ENCODE data around the gene SLC30A5.
"Not testable (repeated sequence)": the region's sequence is repeated elsewhere in the genome, so short reads cannot be mapped to it uniquely, and the experiment has no call there.

SLC30A5 gene

DNA sequence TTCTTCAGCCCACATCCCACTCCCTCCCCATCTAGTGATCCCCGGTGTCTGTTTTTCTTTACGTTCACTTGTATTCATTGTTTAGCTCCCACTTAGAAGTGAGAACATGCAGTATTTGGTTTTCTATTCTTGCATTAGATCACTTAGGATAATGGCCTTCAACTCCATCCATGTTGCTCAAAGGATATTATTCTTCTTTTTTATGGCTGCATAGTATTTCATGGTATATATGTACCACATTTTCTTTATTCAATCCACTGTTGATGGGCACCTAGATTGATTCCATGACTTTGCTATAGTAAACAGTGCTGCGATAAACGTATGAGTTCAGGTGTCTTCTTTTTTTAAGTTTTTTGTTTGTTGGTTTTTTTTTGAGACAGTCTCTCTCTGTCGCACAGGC, 44.0 kb downstream of the SLC30A5 start:
- Mint-ChIP-seq H3K4me3 (no peak overlapping the region), H3K9me3 (peaks cover 6% of the 10 kb centered on the region), H3K36me3 (peaks cover 6% of the 10 kb centered on the region), H3K27me3 (no peaks in the 10 kb centered on the region), H3K4me1 (no peaks in the 10 kb centered on the region), H3K27ac (no peak overlapping the region)

GRCh38 chr5:69138766-69139165, 45.0 kb downstream of the SLC30A5 start:
- H3K27me3 Mint-ChIP-seq = no peaks in the 10 kb centered on the region

DNA sequence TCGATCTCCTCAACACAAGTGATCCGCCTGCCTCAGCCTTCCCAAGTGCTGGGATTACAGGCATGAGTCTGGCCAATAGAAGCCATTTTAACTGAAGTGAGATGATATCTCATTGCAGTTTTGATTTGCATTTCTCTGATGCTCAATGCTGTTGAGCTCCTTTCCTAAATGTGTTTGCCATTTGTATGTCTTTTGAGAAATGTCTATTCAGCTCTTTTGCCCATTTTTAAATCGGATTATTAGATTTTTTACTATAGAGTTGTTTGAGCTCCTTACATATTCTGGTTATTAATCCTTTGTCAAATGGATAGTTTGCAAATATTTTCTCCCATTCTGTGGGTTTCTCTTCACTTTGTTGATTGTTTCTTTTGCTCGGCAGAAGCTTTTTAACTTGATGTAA, 46.4 kb downstream of the SLC30A5 start:
- not testable (repeated sequence) for H3K4me1 Mint-ChIP-seq, H3K4me3 Mint-ChIP-seq

More at GRCh38 chr5:69138766-69139165, 45.0 kb downstream of the SLC30A5 start:
- H3K36me3 Mint-ChIP-seq = peaks cover 3% of the 10 kb centered on the region
- H3K4me1 Mint-ChIP-seq = no peaks in the 10 kb centered on the region
- no peak overlapping the region for H3K27ac Mint-ChIP-seq
- H3K9me3 Mint-ChIP-seq = peaks cover 6% of the 10 kb centered on the region
- no peak overlapping the region for H3K4me3 Mint-ChIP-seq

GRCh38 chr5:69140827-69141226, 47.0 kb downstream of the SLC30A5 start:
- H3K36me3 Mint-ChIP-seq = peaks cover 2% of the 10 kb centered on the region
- no peaks in the 10 kb centered on the region for H3K27me3 Mint-ChIP-seq
- H3K4me3 Mint-ChIP-seq = no peak overlapping the region
- peaks cover 6% of the 10 kb centered on the region for H3K9me3 Mint-ChIP-seq
- H3K27ac Mint-ChIP-seq = no peak overlapping the region
- H3K4me1 Mint-ChIP-seq = no peaks in the 10 kb centered on the region

More for the DNA sequence above, 46.4 kb downstream of the SLC30A5 start:
- H3K27ac Mint-ChIP-seq, H3K36me3 Mint-ChIP-seq, H3K27me3 Mint-ChIP-seq, H3K9me3 Mint-ChIP-seq: not testable (repeated sequence)

DNA sequence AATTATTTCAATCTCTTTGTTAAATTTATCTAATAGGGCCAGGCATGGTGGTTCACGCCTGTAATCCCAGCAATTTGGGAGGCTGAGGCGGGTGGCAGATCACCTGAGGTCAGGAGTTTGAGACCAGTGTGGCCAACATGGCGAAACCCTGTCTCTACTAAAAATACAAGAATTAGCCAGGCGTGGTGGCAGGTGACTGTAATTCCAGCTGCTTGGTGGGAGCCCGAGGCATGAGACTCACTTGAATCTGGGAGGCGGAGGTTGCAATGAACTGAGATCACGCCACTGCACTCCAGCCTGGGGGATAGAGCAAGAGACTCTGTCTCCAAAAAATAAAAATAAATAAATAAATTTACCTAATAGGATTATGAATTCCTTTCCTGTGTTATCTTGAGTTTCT, 54.8 kb downstream of the SLC30A5 start:
- not testable (repeated sequence) for H3K27ac Mint-ChIP-seq, H3K36me3 Mint-ChIP-seq, H3K27me3 Mint-ChIP-seq, H3K4me1 Mint-ChIP-seq, H3K4me3 Mint-ChIP-seq, H3K9me3 Mint-ChIP-seq

DNA sequence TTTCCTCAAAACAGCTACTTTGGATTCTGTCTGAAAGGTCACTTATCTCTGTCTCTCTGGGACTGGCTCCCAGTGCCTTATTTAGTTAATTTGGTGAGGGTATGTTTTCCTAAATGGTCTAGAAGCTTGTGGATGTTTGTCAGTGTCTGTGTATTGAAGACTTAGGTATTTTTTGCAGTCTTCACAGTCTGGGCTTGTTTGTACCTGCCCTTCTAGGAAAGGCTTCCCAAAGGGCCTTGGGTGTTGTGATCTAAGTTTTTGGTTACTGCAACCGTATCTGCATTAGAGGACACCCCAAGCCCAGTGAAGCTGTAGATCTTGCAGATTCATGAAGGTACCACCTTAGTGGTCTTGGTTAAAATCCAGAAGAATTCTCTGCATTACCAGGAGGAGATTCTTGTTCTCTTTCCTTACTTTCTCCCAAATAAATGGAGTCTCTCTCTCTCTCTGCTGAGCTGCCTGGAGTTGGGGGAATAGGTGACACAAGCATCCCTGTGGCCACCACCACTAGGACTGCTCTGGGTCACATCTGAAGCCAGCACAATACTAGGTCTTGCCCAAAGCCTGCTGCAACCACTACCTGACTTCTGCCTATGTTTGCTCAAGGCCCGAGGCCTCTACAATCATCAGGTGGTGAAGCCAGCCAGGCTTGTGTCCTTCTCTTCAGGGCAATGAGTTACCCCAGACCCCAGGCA, 55.3 kb downstream of the SLC30A5 start:
- Mint-ChIP-seq H3K36me3 (no peaks in the 10 kb centered on the region), H3K4me3 (no peak overlapping the region), H3K4me1 (no peaks in the 10 kb centered on the region), H3K9me3 (no peaks in the 10 kb centered on the region), H3K27ac (no peak overlapping the region), H3K27me3 (no peaks in the 10 kb centered on the region)

DNA sequence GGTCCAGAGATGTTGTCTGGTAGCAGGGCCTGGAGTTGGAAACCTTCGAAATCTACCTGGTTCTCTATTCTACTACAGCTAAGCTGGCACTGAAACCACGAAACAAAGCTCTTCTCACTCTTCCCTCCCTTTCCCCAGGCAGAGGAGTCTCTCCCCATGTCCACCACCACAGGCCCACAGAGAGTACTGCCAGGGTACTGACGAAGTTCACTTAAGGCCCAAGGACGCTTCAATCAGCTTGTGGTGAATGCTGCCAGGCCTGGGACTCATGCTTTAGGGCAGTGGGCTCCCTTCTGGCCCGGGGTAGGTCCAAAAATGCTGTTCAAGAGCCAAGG, 55.8 kb downstream of the SLC30A5 start:
- H3K9me3 Mint-ChIP-seq = no peaks in the 10 kb centered on the region
- no peaks in the 10 kb centered on the region for H3K27me3 Mint-ChIP-seq
- H3K4me3 Mint-ChIP-seq = no peak overlapping the region
- H3K27ac Mint-ChIP-seq = no peak overlapping the region
- no peaks in the 10 kb centered on the region for H3K36me3 Mint-ChIP-seq
- H3K4me1 Mint-ChIP-seq = no peaks in the 10 kb centered on the region

DNA sequence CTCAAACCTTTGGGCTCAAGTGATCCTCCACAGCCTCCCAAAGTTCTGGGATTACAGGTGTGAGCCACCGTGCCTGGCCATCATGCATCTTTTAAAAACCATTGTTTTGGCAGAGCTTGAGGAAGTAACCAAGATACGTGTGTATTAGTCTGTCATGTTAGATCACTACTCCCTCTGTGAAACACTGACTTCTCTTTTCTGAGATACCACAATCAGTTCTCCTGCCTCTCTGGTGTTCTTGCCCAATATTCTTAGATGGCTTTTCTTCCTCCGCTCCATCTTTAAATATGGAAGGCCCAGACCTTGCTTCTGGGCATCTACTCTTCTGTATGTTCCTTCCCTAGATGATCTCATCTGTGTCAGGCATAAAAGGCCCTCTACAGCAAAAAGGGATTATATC, 58.9 kb downstream of the SLC30A5 start:
- H3K4me1 Mint-ChIP-seq = no peaks in the 10 kb centered on the region
- H3K4me3 Mint-ChIP-seq = no peak overlapping the region
- no peak overlapping the region for H3K27ac Mint-ChIP-seq
- H3K27me3 Mint-ChIP-seq = no peaks in the 10 kb centered on the region
- no peaks in the 10 kb centered on the region for H3K36me3 Mint-ChIP-seq
- no peaks in the 10 kb centered on the region for H3K9me3 Mint-ChIP-seq

GRCh38 chr5:69156456-69156855, 62.6 kb downstream of the SLC30A5 start:
- Mint-ChIP-seq H3K36me3 (no peaks in the 10 kb centered on the region), H3K9me3 (no peaks in the 10 kb centered on the region), H3K4me3 (no peak overlapping the region), H3K27ac (no peak overlapping the region), H3K27me3 (no peaks in the 10 kb centered on the region), H3K4me1 (no peaks in the 10 kb centered on the region)

DNA sequence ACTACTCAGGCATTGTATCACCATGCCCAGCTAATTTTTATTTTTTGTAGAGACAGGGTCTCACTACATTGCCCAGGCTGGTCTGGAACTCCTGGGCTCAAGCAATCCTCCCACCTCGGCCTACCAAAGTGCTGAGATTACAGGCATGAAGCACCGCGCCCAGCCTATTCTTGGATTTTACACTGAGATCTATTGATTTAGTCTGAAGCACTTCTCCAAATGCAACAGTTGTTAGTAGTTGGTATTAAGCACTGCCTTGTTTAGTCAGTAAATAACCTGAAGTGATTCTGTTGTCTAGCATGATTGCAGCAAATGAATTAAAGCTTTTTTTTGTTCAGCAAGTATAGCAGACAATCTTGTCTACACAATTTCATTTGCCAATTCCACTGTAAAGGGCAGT, 64.2 kb downstream of the SLC30A5 start:
- no peaks in the 10 kb centered on the region for H3K4me1 Mint-ChIP-seq
- H3K27ac Mint-ChIP-seq = no peak overlapping the region
- no peaks in the 10 kb centered on the region for H3K27me3 Mint-ChIP-seq
- H3K4me3 Mint-ChIP-seq = no peak overlapping the region
- no peaks in the 10 kb centered on the region for H3K9me3 Mint-ChIP-seq
- no peaks in the 10 kb centered on the region for H3K36me3 Mint-ChIP-seq

- no peaks in the 10 kb centered on the region for H3K36me3 Mint-ChIP-seq
- H3K4me3 Mint-ChIP-seq = no peak overlapping the region
- H3K4me1 Mint-ChIP-seq = peaks cover 1% of the 10 kb centered on the region
Measured at GRCh38 chr5:69160651-69161050, 66.8 kb downstream of the SLC30A5 start.

DNA sequence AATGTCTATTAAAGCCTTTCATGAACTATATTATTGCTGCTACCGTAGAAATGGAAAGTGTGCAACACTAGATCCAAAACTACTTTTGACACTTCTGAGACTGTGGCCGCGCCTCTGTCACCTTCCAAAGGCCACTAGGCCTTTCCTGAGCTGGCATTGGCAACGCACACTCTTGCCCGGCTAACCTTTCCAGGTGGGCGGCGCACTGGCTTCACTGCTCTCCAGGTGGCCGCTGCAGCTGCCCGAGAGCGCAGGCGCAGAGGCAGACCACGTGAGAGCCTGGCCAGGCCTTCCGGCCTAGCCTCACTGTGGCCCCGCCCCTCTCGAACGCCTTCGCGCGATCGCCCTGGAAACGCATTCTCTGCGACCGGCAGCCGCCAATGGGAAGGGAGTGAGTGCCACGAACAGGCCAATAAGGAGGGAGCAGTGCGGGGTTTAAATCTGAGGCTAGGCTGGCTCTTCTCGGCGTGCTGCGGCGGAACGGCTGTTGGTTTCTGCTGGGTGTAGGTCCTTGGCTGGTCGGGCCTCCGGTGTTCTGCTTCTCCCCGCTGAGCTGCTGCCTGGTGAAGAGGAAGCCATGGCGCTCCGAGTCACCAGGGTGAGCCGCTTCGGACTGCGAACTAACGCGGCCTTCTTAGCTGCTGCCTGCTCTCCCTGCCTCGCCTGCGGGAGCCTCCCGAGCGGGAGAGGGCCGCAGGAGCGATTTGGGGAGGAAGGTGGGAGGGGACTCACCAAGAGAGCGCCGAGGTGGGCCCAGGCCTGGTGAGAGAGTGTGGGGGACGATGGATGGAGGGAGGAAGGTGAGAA, 73.1 kb downstream of the SLC30A5 start, which contains the start of gene CCNB1:
Gene CCNB1, plus strand, starts transcription at position 465 of the 807 bp plus-strand sequence. Its CDS starts 113 bp downstream, at position 578.
- Mint-ChIP-seq H3K27me3 (no peaks in the 10 kb centered on the region), H3K36me3 (no peaks in the 10 kb centered on the region), H3K4me3 (peak within 1 kb of the TSS; percentile 91), H3K27ac (peak within 1 kb of the TSS; percentile 44), H3K4me1 (peaks cover 24% of the 10 kb centered on the region), H3K9me3 (no peaks in the 10 kb centered on the region)

More at GRCh38 chr5:69160651-69161050, 66.8 kb downstream of the SLC30A5 start:
- Mint-ChIP-seq H3K27me3 (no peaks in the 10 kb centered on the region), H3K9me3 (no peaks in the 10 kb centered on the region), H3K27ac (no peak overlapping the region)

DNA sequence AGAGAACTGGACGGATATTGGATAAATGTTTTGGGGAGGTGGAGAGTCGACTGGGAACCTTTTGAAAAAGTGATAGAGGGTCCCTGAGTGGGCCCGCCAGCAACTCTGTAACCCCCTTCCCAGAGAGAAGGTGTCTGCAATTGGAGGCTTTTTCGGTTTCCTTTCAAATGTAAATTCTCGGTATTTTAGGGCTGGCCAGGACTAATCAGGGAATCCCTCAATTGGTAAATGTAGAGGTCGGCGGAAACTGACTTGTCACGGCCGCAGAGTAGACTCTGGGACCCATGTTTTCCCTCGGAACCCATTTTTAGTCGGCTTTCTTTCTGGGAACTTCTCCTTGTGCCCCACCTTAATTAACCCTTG, 73.7 kb downstream of the SLC30A5 start:
- H3K9me3 Mint-ChIP-seq = no peaks in the 10 kb centered on the region
- H3K4me1 Mint-ChIP-seq = peaks cover 24% of the 10 kb centered on the region
- H3K36me3 Mint-ChIP-seq = no peaks in the 10 kb centered on the region
- H3K4me3 Mint-ChIP-seq = peak overlapping the region; percentile 91
- H3K27ac Mint-ChIP-seq = no peak overlapping the region
- no peaks in the 10 kb centered on the region for H3K27me3 Mint-ChIP-seq

DNA sequence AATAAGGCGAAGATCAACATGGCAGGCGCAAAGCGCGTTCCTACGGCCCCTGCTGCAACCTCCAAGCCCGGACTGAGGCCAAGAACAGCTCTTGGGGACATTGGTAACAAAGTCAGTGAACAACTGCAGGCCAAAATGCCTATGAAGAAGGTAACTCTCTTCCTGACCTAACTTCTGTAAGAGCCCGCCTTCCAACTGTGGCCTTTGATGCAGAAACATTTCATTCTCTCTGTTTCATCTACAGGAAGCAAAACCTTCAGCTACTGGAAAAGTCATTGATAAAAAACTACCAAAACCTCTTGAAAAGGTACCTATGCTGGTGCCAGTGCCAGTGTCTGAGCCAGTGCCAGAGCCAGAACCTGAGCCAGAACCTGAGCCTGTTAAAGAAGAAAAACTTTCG, 74.1 kb downstream of the SLC30A5 start:
- no peaks in the 10 kb centered on the region for H3K9me3 Mint-ChIP-seq
- peak overlapping the region; percentile 91 for H3K4me3 Mint-ChIP-seq
- H3K36me3 Mint-ChIP-seq = no peaks in the 10 kb centered on the region
- no peak overlapping the region for H3K27ac Mint-ChIP-seq
- H3K4me1 Mint-ChIP-seq = peaks cover 24% of the 10 kb centered on the region
- no peaks in the 10 kb centered on the region for H3K27me3 Mint-ChIP-seq

- Mint-ChIP-seq H3K27me3 (no peaks in the 10 kb centered on the region), H3K4me1 (peaks cover 24% of the 10 kb centered on the region), H3K27ac (no peak overlapping the region), H3K9me3 (no peaks in the 10 kb centered on the region), H3K36me3 (peaks cover 4% of the 10 kb centered on the region), H3K4me3 (no peak overlapping the region)
Measured at GRCh38 chr5:69170495-69170894, 76.7 kb downstream of the SLC30A5 start.

DNA sequence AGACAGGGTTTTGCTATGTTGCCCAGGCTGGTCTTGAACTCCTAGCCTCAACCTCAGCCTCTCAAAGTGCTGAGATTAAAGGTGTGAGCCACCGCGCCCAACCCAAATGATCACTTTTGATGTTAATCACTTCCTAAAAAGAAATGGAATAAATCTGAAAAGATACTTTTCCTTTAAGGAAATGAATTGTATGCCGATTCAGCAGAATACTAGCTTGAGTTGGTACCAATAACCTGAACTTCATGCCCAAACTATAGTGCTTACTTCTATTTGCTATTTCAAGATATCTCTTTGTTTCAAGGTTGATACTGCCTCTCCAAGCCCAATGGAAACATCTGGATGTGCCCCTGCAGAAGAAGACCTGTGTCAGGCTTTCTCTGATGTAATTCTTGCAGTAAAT, 77.2 kb downstream of the SLC30A5 start:
- Mint-ChIP-seq H3K27me3 (no peaks in the 10 kb centered on the region), H3K27ac (no peak overlapping the region), H3K4me1 (peaks cover 20% of the 10 kb centered on the region), H3K4me3 (no peak overlapping the region), H3K36me3 (peaks cover 4% of the 10 kb centered on the region), H3K9me3 (no peaks in the 10 kb centered on the region)
